GM20000 (cell line): ENCODE results near the gene SPC25.

Source experiments
- DNase-seq: peaks from one replicate; pipeline ENCODE4 v3.0.0; 2012; ENCODE audit warnings: low spot score
- CTCF ChIP-seq: IDR thresholded peaks from 2 replicates; pipeline ENCODE4 v1.5.1; 2012; ENCODE audit warnings: mild to moderate bottlenecking, control low read depth; ENCODE audit errors: extremely low read depth, missing control alignments

SPC25 gene

GRCh38 chr2:168929031-168929430 lies 38.8 kb upstream of the SPC25 start:
- TF ChIP-seq CTCF = no peak

DNA sequence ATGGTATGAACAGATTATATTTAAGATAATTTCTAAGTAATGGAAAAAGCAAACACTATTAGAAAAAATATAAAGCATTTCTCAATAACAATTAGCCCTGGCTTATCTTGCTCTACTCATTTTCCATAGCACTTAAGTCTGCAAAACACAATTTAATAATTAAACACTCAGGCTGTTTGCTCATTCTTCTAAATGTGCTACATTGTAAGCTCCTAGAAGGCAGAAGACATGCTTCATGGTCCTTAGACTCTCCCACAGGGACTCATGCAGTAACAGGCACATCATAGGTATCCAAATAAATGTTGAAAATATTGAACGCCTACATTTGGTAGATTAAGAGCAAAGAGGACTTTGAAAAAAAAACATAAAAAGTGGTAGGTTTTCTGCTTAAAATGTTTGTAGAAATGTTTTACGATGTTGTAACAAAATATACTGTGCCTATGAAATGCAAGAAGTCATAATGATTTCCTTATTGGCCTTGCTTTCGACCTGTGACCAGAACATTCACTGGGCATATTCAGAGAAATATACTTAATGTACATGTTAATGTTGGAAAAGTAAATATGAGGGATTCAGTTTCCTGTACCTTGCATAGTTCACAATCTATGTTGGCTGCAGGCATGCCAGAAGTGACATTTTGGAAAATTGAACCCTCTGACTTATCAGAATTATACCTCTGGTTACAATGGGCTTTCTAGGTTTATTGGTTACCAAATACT lies 38.0 kb upstream of the SPC25 start:
- no peak for TF ChIP-seq CTCF
- no peak for DNase-seq

More at GRCh38 chr2:168929031-168929430, 38.8 kb upstream of the SPC25 start:
- DNase-seq = no peak

DNA sequence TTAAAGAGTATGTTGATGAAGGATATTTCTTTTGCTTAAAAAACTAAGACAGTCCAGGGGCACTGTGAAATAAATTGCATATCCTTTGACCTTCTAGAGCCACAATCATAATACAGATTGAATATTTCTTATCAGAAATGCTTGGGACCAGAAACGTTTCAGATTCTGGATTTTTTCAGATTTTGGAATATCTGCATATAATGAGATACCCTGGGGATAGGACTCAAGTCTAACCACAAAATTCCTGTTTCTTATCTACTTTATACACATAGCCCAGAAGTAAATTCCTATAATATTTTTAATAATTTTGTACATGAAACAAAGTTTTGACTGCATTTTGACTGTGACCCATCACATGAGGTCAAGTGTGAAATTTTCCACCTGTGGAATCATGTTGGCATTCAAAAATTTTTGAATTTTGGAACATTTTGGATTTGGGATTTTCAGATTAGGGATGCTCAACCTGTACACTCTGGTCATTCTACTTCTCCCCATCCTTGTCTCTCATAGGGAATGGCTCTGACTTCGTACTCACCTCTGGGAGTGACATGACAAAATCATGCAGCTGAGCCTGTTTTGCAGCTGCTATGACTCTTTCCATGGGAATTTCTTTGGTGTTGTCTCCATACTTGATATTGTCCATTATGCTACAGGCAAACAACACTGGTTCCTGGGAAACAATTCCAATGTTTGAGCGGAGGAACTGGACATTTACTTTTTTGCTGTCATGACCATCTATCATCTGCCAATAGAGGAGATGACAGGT lies 36.6 kb upstream of the SPC25 start:
- TF ChIP-seq CTCF = no peak
- DNase-seq = no peak

DNA sequence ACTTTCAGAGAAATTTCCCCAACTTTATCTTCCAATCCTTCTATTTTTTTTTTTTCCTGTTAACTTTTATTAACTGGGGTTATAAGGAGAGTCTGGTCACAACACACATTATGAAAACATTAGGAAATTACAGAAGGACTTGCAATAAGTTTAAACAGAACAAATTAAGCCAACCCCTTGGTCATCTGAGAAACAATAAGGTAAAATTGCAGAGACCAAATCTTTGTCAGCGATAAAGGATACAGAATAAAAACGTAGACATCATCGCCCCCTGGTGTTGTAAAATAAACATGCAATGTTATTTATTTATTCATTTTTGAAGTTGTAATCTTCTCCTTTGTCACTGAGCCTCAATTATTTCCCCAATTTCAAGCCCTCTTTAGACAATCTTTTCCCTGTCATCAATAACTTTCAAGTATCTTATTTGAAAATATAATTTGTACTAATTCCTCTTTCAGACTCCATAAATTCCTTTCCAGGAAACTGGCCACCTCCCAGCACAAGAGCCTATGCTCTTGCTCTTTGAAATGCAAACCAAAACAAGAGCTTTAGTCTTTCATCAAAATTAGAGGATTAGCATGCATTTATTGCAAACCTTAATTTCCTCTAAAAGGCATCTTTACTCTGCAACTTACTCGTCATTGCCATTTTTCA lies 30.4 kb upstream of the SPC25 start:
- DNase-seq = peak; percentile 37
- peak; percentile 27 for TF ChIP-seq CTCF

DNA sequence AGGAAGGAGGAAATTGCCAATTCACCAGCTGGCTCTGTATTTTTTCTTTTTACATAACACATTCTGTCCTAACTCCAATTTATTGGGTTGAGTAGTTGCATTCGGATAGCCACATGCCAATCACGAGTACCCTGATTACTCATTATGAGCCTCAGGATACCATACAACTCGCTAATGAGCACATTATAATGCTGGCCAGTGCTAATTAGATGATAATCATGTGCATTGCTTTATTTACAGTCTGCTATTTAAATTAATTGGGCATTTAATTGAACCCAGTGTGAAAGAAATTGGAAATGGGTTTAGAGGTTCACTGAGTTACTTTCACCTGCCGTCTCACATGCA lies 26.1 kb upstream of the SPC25 start:
- no peak for DNase-seq

GRCh38 chr2:168915441-168916330 lies 25.5 kb upstream of the SPC25 start:
- no peak for DNase-seq
- TF ChIP-seq CTCF = no peak

More for the DNA sequence above, 26.1 kb upstream of the SPC25 start:
- TF ChIP-seq CTCF = no peak
